KMS-11 (cell line): Measurements from ENCODE around the gene NRG2.

Experiments
- H2AFZ ChIP-seq: fragments of 200-600 bp; sonication (generic); 2 replicates; pipeline ENCODE4 v1.6.1; 2016; ENCODE audit warnings: antibody characterized with exemption, mixed run types, low read depth
- H3K27ac ChIP-seq: fragments of 200-600 bp; sonication (generic); 2 replicates; pipeline ENCODE4 v1.6.1; 2016; ENCODE audit warnings: mild to moderate bottlenecking, mixed run types
- H3K27me3 ChIP-seq: fragments of 200-600 bp; sonication (generic); 2 replicates; pipeline ENCODE4 v1.6.1; 2017; ENCODE audit warnings: mild to moderate bottlenecking, low read depth, mixed run types, moderate library complexity; ENCODE audit not compliant: insufficient read depth
- H3K36me3 ChIP-seq: fragments of 200-600 bp; sonication (generic); 2 replicates; pipeline ENCODE4 v1.6.1; 2017; ENCODE audit warnings: mild to moderate bottlenecking, mixed run types; ENCODE audit not compliant: insufficient read depth
- H3K4me1 ChIP-seq: fragments of 200-600 bp; sonication (generic); 2 replicates; pipeline ENCODE4 v1.6.1; 2016; ENCODE audit warnings: mild to moderate bottlenecking, low read depth, mixed run types; ENCODE audit not compliant: poor library complexity, severe bottlenecking
- H3K4me2 ChIP-seq: fragments of 200-600 bp; sonication (generic); 2 replicates; pipeline ENCODE4 v1.7.0; 2016; ENCODE audit warnings: mild to moderate bottlenecking, mixed run types
- H3K4me3 ChIP-seq: fragments of 200-600 bp; sonication (generic); IDR thresholded peaks from 2 replicates; pipeline ENCODE4 v1.6.1; 2017; ENCODE audit warnings: low read depth, low read length, mixed read lengths; ENCODE audit not compliant: insufficient read depth
- H3K79me2 ChIP-seq: fragments of 200-600 bp; sonication (generic); 2 replicates; pipeline ENCODE4 v1.6.1; 2016; ENCODE audit warnings: low read depth, mixed run types; ENCODE audit not compliant: insufficient read depth
- H3K9ac ChIP-seq: fragments of 200-600 bp; sonication (generic); 2 replicates; pipeline ENCODE4 v1.6.1; 2016; ENCODE audit warnings: mild to moderate bottlenecking, mixed run types
- H4K20me1 ChIP-seq: fragments of 200-600 bp; sonication (generic); 2 replicates; pipeline ENCODE4 v1.6.1; 2016; ENCODE audit warnings: mild to moderate bottlenecking, mixed run types; ENCODE audit not compliant: insufficient read depth
- CTCF ChIP-seq: fragments of 200-600 bp; sonication (generic); conservative IDR thresholded peaks from 2 replicates; pipeline ENCODE4 v1.6.1; 2017; ENCODE audit warnings: low read depth, mild to moderate bottlenecking, antibody characterized with exemption, low read length, moderate library complexity, mixed read lengths

NRG2 gene

GRCh38 chr5:140049205-140049604 is 6.1 kb upstream of the NRG2 start:
- Histone ChIP-seq H3K4me3 (no peak overlapping the region), H3K27me3 (no peaks in the 10 kb centered on the region), H3K27ac (no peak overlapping the region), H3K4me1 (peaks cover 19% of the 10 kb centered on the region), H3K79me2 (no peaks in the 10 kb centered on the region), H2AFZ (no peak overlapping the region), H3K4me2 (no peak overlapping the region), H4K20me1 (no peaks in the 10 kb centered on the region), H3K36me3 (no peaks in the 10 kb centered on the region), H3K9ac (no peak overlapping the region)
- TF ChIP-seq CTCF = no peak

DNA sequence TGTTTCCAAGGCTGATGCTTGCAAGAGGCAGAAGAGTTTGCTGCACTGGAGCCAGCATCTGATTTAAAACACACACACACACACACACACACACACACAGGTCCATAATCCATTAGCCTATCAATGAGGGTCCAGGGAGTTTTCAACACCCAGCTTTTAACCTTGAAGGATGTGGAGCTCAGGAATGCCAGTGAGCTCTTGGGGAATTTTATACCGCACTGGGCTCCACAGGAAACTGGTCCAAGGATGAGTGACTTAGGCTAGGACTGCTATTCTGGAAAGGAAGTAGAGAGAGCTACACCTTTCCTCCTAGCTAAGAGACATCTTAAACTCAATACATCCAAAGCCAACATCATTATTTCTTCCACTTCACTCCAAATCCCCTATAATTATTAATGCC is 942 bp upstream of the NRG2 start:
- H3K4me1 ChIP-seq = peaks cover 31% of the 10 kb centered on the region
- H3K4me3 ChIP-seq = no peak overlapping the region
- peaks cover 28% of the 10 kb centered on the region for H3K79me2 ChIP-seq
- peak overlapping the region; percentile 70; the same call in 1 of the 2 replicates for H3K9ac ChIP-seq
- peak overlapping the region; percentile 85; the same call in 1 of the 2 replicates for H2AFZ ChIP-seq
- no peaks in the 10 kb centered on the region for H3K36me3 ChIP-seq
- peak overlapping the region; percentile 84; the same call in 1 of the 2 replicates for H3K27ac ChIP-seq
- H4K20me1 ChIP-seq = no peaks in the 10 kb centered on the region
- no peaks in the 10 kb centered on the region for H3K27me3 ChIP-seq
- no peak for TF ChIP-seq CTCF
- peak overlapping the region; percentile 77 for H3K4me2 ChIP-seq

DNA sequence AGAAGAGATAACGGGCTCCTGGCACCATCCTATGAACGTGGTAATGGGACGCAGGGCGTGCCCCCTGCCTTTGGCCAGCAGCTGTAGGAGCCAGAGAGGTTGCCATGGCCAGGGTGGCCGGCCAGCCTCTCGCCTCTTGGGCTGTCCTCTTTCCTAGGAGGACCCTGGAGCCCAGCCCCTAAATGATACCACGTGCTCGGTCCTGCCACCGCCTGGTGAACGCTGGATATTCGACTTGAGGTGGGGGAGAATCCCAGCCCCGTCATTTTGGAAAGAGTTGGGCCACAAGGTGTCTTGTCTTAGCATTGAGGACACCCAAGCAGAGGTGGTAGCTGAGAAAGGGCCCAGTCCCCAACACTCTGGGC is 391 bp upstream of the NRG2 start:
- H3K9ac ChIP-seq = peak overlapping the region; percentile 70; the same call in 1 of the 2 replicates
- peak overlapping the region; percentile 85 for H2AFZ ChIP-seq
- no peak overlapping the region for H3K4me3 ChIP-seq
- TF ChIP-seq CTCF = peak; percentile 12; the same call in 1 of the 2 replicates
- H3K27me3 ChIP-seq = no peaks in the 10 kb centered on the region
- H3K36me3 ChIP-seq = no peaks in the 10 kb centered on the region
- H3K79me2 ChIP-seq = peaks cover 28% of the 10 kb centered on the region
- H3K4me1 ChIP-seq = peaks cover 32% of the 10 kb centered on the region
- H3K4me2 ChIP-seq = peak overlapping the region; percentile 77
- peak overlapping the region; percentile 84 for H3K27ac ChIP-seq
- H4K20me1 ChIP-seq = no peaks in the 10 kb centered on the region

- H3K9ac ChIP-seq = peak overlapping the region; percentile 70
- H2AFZ ChIP-seq = peak overlapping the region; percentile 85; the same call in 1 of the 2 replicates
- H3K79me2 ChIP-seq = peaks cover 33% of the 10 kb centered on the region
- peak overlapping the region; percentile 77 for H3K4me2 ChIP-seq
- peak overlapping the region; percentile 84 for H3K27ac ChIP-seq
- H3K36me3 ChIP-seq = no peaks in the 10 kb centered on the region
- no peak for TF ChIP-seq CTCF
- H4K20me1 ChIP-seq = no peaks in the 10 kb centered on the region
- H3K27me3 ChIP-seq = no peaks in the 10 kb centered on the region
- peaks cover 41% of the 10 kb centered on the region for H3K4me1 ChIP-seq
- no peak overlapping the region for H3K4me3 ChIP-seq
Measured at GRCh38 chr5:140042393-140042642, 781 bp downstream of the NRG2 start.
